T-helper 1 cell (primary cell): ENCODE data around the gene TPGS2.
A peak's percentile ranks its signal among the peaks of the same experiment; 100 is the strongest.
"Not testable (repeated sequence)": the region's sequence is repeated elsewhere in the genome, so short reads cannot be mapped to it uniquely, and the experiment has no call there.

ENCODE experiments used
- DNase-seq, 5 donors: peaks; one replicate each; pipeline ENCODE4 v3.0.0-alpha.2; 2012 to 2020
- total RNA-seq, 4 donors: gene quantifications; one replicate each; lab custom pipeline; 2026; lab: John Stamatoyannopoulos, UW

TPGS2 gene, protein sequence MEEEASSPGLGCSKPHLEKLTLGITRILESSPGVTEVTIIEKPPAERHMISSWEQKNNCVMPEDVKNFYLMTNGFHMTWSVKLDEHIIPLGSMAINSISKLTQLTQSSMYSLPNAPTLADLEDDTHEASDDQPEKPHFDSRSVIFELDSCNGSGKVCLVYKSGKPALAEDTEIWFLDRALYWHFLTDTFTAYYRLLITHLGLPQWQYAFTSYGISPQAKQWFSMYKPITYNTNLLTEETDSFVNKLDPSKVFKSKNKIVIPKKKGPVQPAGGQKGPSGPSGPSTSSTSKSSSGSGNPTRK
- 27.9 to 31.7 (median 28.5) reads per million in 4 donors for total RNA-seq

DNA sequence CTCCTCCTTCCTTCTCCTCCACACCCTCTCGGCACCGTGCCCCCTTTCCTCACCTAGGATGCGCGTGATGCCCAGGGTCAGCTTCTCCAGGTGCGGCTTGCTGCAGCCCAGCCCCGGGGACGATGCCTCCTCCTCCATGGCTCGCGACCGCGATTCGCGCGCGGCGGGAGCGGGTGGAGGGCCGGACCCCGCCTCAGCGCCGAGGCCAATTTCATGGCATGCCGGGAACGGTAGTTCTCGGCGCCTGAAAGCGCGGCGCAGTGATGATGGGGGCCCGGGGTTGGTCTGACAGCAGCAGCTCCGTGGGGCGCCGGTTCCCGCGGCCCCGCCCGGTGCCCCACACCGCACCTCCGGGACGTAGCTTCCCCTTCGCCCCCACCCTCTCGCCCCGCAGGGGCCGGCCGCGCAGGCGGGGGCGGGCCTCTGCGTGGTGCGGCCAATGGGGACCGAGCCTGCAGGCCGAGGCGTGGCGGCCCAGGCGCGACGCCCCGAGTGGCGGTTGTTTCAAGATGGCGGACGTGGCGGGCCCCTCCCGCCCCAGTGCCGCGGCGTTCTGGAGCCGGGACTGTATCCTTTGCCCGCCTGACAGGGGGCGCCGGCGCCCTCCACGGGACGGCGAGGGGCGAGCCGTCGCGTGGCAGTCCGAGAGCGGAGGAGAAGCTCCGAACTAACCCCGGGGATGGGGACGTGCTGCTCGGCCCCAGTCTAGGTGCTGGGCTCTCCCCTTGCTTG lies at the start of gene TPGS2, which contains the start of gene KIAA1328:
Gene TPGS2, minus strand, starts transcription at position 373 of the 732 bp plus-strand sequence. Its CDS starts 235 bp downstream, at position 138.
Gene KIAA1328, plus strand, starts transcription at position 498 of the 732 bp plus-strand sequence. Its CDS starts 12 bp downstream, at position 510.
- peak; percentile 78 to 93 (median 85) for DNase-seq

DNA sequence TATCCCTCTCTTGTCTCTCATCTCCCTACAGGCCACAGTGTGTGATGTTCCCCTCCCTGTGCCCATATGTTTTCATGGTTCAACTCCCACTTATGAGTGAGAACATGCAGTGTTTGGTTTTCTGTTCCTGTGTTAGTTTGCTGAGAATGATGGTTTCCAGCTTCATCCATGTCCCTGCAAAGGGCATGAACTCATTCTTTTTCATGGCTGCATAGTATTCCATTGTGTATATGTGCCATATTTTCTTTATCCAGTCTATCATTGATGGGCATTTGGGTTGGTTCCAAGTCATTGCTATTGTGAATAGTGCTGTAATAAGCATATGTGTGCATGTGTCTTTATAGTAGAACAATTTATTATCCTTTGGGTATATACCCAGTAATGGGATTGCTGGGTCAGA lies 45.0 kb upstream of the TPGS2 start:
- not testable (repeated sequence) for DNase-seq

DNA sequence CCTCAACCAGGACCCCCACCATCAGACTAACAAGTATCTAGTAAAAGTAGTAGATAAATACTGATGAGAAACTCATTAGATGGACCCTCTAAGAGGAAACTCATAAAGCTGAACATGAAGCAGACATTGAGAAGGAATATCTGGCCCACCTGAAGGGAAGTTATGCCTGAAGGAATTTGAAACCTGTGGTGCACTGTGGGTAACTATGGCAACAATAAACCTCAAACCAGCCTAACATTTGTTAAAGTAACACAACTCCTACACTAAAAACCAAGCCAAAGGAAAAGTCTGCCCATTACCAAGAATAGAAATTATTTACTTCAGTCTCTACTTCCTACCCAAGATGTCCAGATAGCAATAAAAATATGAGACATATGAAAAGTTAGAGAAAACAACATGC lies 43.5 kb upstream of the TPGS2 start:
- DNase-seq: no peak

DNA sequence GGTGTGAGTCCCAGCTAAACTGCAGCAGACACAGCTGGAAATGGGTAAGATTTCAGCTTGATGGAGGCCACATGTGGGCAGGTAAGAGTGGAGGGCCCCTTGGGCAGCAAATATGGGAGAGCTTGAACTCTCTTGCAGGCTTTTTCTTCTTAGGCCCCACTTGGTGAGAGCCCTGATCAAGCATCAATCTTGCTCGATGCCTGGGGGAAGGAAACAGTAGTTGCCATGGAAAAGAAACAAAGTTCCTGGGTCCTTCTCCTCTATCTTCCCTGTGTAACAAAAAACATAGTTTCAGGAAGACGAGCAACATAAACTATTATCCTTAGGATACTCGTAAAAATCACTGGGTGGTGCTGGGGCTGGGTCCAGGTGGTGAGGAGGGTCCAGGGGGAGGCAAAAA lies 43.0 kb upstream of the TPGS2 start:
- no peak for DNase-seq

DNA sequence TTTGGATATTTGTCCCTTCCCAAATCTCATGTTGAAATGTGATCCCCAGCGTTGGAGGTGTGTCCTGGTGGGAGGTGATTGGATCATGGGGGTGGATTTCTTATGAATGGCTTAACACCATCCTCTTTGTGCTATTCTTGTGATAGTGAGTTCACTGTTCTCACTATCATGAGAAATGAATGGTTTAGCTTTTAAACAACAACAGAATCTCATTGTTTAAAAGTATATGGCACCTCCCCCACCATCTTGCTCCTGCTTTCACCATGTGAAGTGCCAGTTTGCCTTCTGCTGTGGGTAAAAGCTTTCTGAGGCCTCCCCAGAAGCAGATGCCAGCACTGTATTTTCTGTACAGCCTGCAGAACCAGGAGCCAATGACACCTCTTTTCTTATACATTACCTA lies 38.3 kb upstream of the TPGS2 start:
- DNase-seq: no peak

DNA sequence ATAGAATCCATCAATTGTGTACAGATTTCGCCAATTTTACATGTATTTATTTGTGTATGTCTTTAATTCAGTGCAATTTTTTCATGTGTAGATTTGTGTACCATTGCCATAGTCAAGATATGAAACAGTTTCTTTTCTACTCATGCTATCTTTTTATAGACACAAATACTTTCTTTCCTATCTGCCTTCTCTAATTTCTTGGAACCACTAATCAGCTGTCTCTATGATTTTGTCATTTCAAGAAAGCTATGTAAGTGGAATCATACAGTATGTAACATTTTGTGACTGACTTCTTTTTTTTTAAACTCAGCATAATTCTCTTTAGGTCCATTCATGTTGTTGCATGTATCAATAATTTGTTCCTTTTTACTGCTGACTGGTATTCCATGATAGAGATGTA lies 33.4 kb upstream of the TPGS2 start:
- peak in 1 of 5 donors; percentile 3 for DNase-seq

DNA sequence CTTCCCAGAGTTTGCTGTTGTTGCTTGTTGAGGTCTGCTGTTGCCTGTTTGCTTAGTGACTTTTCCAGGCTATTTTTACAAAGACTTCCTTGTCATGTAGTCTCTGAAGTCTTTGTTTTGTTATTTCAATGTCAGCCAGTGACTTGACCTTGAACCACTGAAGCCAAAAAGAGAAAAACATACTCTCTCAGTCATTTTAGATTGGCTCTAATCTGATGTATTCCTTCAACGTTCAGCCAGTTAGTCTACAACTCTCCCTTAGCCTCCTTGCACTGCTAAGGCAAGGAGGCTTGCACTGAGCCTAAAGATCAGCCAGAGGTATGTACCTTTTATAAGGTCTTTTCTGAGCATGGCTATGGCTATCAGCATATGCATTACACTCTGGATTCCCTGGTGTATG lies 28.0 kb upstream of the TPGS2 start:
- no peak for DNase-seq

DNA sequence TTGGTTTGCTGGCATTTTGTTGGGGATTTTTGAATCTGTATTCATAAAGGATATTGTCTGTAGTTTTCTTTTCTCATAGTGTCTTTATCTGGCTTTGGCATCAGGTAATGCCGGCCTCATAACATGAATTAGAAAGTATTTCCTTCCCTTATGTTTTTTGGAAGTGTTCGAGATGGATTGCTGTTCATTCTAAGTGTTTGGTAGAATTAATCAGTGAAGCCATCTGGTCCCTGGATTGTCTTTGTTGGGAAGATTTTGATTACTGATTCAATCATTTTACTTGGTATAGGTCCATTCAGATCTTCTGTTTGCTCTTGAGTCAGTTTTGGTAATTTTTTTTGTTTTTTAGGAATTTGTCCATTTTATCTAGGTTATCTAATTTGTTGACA lies 22.4 kb upstream of the TPGS2 start:
- DNase-seq: no peak

DNA sequence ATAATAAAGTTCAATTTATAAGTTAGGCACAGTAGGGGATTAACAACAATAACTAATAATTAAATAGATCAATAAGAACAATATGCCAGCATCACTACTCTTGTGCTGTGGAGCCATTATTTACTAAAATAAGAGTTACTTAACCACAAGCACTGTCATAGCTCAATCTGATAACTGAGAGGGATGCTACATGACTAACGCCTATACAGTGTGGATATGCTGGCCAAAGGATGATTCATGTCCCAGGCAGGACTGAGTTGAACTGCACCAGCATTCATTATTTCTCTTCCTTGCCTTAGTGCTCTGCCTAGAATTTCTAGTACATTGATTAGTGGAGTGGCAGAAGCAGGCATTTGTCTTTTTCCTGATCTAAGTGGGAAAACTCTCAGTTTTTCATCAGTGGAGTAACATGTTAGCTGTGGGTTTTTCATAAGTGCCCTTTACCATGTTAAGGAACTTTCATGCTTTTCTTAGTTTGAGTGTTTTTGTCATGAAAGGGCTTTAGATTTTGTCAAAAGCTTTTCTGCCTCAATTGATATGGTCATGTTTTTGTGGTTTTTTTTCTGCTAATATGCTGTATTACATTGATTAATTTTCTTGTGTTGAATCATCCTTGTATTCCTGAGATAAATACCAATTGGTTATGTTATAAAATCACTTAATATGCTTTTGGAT lies 21.9 kb upstream of the TPGS2 start:
- DNase-seq: peak in 1 of 5 donors; percentile 13

DNA sequence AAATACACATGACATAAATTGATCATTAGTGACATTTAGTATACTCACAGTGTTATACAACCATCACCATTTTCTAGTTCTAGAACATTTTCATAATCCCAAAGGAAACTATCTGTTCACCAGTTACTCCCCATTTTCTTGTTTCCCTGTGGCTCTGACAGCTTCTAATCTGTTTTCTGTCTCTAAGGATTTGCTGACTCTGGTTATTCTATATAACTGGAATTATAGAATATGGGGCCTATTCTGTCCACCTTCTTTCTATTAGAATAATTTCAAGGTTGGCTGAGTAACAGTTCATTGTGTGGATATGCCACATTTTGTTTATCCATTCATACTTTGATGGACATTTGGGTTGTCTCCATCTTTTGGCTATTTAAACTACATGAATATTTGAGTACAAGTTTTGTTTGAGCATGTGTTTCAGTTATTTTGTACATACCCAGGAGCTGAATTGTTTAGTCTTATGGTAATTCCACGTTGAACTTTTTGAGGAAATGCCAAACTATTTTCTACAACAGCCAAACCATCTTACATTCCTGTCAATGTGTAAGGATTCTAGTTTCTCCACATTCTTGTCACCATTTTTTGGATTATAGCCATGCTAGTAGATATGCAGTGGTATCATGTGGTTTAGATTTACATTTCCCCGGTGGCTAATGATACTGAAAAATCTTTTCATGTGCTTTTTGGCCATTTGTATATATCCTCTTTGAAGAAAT lies 20.6 kb upstream of the TPGS2 start:
- DNase-seq: no peak

DNA sequence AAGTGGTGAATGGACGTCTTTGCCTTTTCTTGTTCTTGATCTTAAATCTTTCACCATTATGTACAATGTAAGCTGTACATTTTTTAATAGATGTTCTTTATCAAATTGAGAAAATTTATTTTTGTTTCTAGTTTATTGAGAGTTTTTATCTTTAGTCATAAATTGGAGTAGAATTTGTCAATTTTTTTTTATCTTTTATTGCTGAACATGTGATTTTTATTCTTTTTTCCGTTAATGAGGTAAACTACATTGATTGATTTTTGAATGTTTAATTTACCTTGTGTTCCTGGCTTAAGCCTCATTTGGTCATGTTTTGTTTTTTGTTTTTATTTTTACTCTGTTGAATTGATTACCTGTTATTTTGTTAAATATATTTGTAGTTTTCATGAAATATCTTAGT lies 19.8 kb upstream of the TPGS2 start:
- DNase-seq: no peak

DNA sequence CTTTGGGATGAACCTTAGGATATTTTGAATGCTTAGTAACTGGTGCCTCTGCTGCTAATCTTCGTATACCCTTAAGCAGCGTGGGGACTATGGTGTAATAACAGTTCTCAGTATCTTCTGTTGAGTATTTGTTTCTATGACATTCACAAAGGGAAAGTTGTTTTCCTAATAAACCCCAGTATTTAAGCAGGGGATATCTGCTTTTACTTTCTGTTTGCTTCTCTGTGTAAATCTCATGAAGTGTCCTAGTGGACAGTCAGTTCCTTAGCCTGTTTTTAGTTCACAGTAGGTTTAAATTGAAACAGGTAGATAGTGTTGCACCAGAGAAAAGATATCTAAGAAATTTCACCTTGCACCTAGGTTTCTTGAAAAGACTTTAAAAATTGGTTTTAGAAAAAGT lies 15.0 kb upstream of the TPGS2 start:
- DNase-seq: no peak

DNA sequence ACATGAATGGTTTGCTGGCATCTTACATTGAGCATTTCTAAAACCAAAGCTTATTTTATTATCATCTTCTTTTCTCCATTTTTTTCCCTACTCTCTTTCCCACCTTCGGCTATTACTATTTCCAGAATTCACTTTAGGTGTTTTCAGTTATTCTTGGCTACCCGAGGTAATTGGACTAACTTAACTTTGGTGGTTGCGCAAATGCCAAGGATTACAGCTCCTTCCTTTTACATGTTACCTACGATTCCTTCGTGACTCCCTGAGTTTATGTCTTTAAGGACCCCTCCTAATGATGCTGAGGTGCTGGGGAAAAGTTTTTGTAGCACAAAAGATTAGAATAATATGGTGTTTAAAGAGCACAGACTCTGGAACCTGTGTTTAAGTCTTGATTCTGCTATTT lies 14.4 kb upstream of the TPGS2 start:
- no peak for DNase-seq

DNA sequence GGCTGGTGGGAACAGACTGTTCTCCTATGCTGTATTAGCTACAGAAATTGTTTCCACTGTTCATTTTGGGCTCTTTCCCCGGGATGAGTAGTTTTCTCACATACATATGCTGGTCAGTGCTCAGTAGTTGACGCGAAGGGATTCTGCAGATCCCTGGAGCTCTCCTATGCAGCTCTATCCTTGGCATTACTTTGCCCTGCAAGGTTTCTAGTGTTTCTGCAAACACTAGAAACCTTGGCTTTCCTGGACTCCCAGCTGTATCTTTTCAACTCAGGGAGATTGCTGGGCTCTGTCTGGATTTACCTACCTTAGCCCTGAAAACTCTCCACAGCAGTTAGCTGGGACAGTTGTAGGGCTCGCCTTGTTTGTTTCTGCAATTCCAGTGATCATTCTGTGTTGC lies 11.0 kb upstream of the TPGS2 start:
- no peak for DNase-seq

DNA sequence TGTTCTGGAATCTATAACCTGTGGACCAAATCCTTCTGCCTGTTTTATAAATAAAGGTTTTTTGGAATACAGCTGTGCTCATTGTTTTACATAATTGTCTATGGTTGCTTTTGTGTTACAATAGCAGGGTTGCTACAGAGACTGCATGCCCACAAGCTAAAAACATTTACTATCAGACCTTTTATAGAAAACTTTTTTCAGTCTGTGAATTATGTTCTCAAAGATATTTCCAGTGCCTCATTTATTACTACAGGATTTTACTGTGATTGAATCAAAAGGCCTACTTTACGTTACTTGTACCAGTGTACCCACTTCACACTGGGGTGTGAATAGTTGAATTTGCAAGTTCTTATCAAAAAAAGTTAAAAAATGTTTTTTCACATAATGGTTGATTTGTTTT lies 7.1 kb upstream of the TPGS2 start:
- DNase-seq: no peak

DNA sequence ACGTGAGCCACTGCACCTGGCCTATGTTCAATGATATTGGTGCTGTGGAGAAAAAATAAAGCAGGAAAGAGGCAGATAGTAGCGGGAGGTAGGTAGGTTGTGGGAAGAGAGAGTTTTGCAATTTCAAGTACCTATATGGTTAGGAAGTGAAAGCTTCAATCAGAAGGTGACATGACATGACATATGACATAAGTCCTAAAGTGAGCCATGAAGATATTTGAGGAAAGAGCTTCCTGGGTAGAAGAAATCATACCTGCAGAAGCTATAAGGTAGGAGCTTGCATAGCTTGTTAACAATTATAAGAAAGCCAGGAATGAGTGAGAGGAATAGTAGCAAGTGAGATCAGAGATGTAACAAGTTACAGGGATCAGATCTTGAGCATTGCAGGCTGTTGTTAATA lies 4.3 kb upstream of the TPGS2 start:
- DNase-seq: no peak

DNA sequence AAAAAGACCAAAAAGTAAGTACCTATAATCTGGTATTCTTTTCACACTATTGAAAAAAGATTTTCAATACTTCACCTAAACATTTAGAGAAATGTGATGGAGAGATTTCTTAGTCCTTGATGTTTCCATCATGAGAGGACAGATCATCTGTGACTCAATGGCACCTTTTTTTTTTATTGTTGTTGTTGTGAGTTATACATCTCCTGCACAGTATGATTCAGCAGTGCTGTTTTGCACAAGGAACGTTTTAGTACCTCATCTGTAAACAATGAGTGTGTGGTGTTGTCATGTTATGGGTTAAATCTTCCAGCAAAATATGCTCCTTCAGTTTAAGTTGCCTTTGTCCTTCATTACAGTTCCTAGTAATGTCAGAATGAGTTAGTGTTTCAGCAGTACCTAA lies 2.3 kb upstream of the TPGS2 start:
- DNase-seq: peak in 1 of 5 donors; percentile 2

DNA sequence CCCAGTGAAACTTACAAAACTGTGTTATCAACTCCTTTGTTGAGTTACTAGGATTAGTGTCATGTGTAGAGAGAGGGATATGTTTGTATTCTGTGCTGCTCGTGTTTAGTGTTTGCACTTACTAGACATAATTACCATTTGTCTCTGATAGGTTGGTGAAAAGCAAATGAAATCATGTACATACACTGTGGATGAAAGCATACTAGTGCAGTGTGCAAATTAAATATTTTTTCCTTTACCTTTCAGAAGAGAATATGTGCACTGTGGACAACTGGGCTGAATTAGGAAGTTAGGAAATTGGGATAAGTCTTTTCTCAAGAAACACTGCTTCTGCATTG lies 1.3 kb upstream of the TPGS2 start:
- DNase-seq: no peak

DNA sequence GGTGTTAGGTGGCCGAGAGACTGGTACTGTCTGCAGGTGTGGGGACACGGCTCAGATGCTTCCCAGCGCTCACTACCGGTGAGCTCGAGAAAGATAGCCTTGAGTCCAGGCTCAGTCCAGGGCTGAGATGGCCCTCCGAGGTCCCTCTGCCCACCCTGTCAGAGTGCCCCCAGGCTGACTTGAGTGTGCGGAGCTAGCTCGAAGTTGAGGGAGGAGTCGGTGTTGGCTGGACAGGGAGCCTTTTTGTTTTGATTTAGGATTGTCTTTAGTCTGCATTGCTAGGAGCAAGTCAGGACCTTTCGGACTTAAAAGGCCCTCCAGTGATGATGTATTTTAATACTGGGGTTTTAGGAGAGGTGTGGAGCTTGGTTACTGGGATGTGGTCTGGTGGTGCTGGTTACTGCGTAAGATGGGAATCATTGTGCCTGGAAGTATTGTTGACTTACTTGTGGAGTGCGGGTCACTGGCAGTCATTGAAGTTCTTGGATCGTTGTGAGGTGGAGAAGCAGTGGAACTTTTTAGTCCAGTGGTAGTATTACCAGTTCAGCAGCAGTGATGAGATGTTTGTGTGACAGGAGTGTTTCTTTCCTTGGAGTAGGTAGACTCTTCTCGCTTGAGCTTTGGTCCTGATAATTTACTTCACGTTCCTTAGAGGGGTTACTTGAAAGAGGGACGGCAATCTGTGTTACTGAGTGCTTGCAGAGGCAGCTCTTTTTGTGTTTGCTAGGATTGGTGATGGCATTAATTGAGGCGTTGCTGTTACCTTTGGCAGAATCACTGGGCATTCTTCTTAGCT lies 758 bp upstream of the TPGS2 start:
- DNase-seq: peak in 2 of 5 donors; percentile 1 to 8

DNA sequence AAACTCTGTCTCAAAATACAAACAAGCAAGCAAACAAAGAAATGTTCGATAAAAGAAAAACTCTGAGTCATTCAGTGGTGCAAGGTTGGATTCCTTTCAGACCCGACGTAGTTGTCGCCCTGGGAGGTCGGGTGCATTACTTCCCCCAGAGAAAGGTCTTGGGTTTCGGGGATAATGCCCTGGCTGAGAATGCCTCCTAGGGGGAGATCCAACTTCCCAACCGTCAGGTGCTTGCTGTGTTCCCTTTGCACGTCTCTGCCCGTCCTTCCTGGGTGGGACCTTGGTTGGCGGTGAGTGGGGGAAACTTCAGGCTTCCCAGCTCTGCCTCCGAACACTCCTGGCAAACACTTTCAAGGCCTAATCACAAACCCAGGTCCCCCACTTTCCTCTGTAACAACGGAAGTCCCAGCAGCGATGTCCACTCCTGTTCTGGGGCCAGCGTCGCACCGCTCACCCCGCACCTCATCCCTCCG lies 609 bp downstream of the TPGS2 start:
- DNase-seq: peak in 3 of 5 donors; percentile 7 to 17 (median 17)

DNA sequence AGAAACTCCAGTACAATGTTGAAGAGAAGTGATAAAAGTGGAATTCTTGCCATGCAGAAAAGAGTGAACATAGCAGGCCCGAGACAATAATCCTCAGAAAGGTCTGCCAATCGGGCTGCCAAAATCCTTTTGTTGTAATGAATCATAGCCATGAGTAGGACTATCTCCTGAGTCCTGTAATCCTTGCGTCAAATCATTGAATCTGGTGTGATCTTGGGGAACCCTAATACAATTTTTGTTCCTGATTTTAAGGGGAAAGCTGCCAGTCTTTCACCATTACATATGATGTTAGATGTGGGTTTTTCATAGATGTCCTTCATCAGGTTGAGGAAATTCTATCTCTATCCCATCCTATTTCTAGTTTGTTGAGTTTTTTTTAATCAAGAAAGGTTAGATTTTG lies 2.2 kb downstream of the TPGS2 start:
- no peak for DNase-seq

DNA sequence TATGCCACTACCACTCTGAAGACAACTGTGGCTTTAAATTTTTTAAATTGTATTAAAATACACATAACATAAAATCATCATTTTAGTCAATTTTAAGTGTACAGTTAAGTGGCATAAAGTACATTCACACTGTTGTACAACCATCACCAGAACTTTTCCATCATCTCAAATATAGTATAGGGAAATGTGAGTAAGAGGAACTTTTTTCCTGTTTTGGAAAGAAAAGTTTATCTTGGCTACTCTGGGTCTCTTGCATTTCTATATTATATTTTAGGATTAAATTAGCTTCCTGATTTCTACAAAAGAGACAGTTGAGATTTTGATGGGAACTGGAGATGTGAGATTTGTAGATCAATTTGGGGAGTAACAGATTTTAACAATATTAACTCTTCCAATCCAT lies 3.3 kb downstream of the TPGS2 start:
- DNase-seq: no peak
